Fibroblast of peridontal ligament (primary cell): ENCODE data around the gene NEBL.
"Not testable (repeated sequence)": the region's sequence is repeated elsewhere in the genome, so short reads cannot be mapped to it uniquely, and the experiment has no call there.

Source experiments
- DNase-seq: peaks from one replicate; pipeline ENCODE4 v3.0.0-alpha.2; 2010; ENCODE audit errors: extremely low read depth

NEBL gene, protein sequence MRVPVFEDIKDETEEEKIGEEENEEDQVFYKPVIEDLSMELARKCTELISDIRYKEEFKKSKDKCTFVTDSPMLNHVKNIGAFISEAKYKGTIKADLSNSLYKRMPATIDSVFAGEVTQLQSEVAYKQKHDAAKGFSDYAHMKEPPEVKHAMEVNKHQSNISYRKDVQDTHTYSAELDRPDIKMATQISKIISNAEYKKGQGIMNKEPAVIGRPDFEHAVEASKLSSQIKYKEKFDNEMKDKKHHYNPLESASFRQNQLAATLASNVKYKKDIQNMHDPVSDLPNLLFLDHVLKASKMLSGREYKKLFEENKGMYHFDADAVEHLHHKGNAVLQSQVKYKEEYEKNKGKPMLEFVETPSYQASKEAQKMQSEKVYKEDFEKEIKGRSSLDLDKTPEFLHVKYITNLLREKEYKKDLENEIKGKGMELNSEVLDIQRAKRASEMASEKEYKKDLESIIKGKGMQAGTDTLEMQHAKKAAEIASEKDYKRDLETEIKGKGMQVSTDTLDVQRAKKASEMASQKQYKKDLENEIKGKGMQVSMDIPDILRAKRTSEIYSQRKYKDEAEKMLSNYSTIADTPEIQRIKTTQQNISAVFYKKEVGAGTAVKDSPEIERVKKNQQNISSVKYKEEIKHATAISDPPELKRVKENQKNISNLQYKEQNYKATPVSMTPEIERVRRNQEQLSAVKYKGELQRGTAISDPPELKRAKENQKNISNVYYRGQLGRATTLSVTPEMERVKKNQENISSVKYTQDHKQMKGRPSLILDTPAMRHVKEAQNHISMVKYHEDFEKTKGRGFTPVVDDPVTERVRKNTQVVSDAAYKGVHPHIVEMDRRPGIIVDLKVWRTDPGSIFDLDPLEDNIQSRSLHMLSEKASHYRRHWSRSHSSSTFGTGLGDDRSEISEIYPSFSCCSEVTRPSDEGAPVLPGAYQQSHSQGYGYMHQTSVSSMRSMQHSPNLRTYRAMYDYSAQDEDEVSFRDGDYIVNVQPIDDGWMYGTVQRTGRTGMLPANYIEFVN

GRCh38 chr10:20897146-20897825, at the start of gene NEBL:
TSS of gene NEBL (minus strand) at chr10:20897311. CDS start at chr10:20897205, 106 bp downstream.
- no peak for DNase-seq

DNA sequence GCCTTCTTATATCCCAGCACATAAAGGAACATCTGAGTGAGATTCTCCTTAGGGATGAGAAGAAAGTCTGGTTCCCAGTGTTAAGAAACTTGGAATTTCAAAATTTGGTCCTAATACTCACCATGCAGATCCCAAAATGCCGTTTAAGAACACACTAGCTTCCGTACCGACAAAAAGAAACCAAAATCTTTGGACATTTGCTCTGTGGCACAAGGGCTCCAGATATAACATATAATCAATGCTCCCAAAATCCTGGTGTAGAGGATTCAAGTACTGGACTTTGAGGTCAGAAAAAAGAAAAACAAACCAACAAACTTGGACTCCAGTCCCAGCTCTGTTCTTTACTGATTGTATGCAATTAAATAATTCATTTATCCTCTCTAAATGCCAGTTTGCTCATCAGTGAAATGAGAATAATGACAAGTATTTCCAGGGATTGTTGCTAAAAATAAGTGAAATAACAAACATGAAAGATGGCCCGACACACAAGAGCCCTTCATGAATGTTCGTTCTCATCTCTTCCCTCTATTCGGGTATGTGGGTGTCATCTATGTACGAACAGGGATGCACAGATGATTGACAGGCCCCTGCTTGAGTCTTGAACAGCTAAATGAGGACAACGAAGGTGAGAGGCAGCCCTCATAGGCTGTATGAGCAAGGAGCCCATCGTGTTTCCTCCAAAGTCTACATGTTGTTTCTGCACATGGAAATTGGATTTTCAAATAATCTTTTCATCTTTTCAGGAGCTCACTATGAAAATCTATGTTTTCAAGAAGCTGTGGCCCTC, 48.6 kb upstream of the NEBL start:
- no peak for DNase-seq

DNA sequence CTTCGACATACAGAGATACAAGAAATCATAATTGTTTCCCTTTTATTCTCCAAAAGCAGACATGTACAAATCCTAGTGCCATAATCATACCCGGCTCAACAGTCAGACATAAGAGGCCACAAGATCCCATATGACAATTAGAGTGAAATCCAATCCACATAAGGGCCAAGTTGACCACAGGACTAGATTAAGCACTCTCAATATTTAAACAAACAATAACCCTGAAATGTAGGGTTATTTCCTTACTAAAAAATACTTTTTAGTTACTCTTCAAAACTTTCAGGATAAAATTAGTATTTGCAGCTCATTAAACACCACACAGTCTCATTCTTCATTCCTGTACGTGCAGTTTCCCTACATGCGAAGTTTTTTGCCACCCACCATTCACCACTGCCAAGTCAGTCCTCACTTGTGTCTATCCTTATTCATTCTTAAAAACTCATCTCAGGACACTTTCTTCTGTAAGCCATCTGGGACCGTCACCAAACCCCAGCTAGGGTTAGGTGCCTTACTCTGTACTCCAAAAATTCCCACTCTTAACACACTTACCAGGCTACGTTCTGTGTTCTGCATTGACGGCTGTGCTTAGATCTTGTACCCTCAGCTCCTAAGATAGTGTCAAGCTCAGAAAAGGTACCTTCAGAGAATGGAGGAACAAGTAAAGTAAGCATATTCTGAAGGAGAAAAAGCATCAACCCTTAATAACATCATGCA, 47.8 kb upstream of the NEBL start:
- DNase-seq = no peak

DNA sequence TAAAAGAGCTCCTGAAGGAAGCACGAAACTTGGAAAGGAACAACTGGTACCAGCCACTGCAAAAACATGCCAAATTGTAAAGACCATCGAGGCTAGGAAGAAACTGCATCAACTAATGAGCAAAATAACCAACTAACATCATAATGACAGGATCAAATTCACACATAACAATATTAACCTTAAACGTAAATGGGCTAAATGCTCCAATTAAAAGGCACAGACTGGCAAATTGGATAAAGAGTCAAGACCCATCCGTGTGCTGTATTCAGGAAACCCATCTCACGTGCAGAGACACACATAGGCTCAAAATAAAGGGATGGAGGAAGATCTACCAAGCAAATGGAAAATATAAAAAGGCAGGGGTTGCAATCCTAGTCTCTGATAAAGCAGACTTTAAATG, 42.3 kb upstream of the NEBL start:
- DNase-seq = not testable (repeated sequence)

DNA sequence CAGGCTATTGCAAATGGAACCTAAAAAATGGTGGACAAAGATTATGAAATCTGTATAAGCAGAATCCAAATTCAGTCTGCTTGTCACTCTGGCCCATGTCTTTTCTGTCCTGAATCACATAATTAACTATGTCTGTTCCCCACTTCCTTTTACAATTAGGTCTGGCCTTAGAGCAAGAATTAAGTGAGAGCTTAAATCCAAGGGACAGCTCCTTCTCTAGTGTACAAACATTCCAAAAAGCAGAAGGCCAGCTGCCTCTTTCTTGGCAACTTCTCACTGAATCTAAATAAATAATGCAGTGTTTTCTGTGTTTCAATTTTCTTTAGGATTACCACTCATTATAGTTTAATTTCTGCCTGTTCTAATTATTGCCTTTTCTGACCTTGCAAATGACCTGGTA, 39.3 kb upstream of the NEBL start:
- DNase-seq = no peak

DNA sequence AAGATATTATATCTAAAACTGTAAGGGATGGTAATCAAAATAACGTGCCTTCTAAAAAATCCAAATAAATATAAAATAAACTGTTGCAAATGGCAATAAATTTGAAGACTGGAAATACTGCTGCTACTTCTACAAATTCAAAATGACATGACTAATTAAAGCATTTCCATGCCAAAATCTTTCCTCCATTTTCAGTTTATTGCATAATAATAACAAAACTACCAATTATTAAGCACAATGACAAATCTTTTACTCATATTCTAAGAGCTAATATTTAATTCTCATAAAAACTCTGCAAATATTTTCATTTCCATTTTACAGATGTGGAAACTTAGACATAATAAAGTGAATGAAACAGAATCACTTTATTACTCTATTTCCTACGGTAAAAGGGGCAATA, 38.8 kb upstream of the NEBL start:
- DNase-seq = no peak

- DNase-seq = no peak
These were observed 38.2 kb upstream of the NEBL start for GRCh38 chr10:20935301-20935700.

- no peak for DNase-seq
These were observed 36.6 kb upstream of the NEBL start for GRCh38 chr10:20933705-20934104.

GRCh38 chr10:20932606-20933126, 35.6 kb upstream of the NEBL start:
- DNase-seq = no peak

DNA sequence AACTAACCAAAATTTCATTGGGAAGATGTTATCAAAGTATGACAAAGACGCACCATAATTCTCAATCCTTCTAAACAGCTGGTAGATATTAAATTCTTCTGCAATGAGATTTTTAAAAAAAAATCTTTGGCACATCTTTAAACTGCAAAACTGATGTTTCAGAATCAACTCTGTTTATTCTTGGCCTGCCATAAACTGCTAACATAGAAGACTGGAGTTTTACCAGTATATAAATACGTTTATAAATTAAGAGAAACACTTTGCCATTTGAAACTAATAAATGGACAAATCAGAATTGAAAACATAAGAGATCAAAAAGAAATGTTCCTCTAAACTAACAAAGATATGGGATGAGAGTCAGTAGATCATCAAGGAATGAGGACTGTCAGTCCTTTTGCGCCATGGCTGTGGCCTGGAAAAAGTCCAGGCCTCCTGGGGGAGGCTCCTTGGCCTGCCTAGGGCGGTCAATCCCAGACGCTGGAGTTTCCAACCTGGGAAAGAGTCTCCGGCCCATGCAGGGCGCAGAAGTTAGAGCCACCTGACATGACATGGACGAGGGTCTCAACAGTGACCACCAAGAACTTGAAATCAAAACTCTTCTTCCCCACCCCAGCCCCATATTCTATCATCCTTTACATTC, 34.2 kb upstream of the NEBL start:
- no peak for DNase-seq

- no peak for DNase-seq
These were observed 30.3 kb upstream of the NEBL start for GRCh38 chr10:20927456-20927855.

- DNase-seq = no peak
These were observed 25.3 kb upstream of the NEBL start for GRCh38 chr10:20922451-20922850.

DNA sequence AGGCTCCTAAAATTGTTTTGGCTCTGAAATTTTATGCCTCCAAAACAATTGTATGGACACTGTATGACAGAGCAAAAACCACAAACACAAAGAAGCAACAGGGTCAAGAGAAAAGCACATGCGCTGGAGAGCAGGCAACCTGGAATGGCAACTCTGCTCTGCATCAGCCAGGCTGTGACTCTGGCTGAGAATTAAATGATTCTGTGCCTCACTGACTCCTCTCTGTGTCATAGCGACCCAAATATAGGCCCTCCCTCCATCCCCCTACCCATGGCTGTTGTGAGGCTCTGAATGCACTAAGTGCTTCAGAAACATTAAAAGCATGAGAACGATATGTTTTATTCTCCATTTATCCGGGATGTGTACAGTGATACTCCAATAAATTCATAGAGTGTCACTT, 24.9 kb upstream of the NEBL start:
- no peak for DNase-seq

- no peak for DNase-seq
These were observed 22.9 kb upstream of the NEBL start for GRCh38 chr10:20920061-20920460.

- no peak for DNase-seq
These were observed 22.4 kb upstream of the NEBL start for GRCh38 chr10:20919481-20919880.

- no peak for DNase-seq
These were observed 19.9 kb upstream of the NEBL start for GRCh38 chr10:20916976-20917375.

GRCh38 chr10:20912969-20913368, 15.9 kb upstream of the NEBL start:
- no peak for DNase-seq

- no peak for DNase-seq
These were observed 14.5 kb upstream of the NEBL start for GRCh38 chr10:20911626-20912025.

GRCh38 chr10:20909801-20910200, 12.7 kb upstream of the NEBL start:
- DNase-seq = no peak

- DNase-seq = no peak
These were observed 11.3 kb upstream of the NEBL start for GRCh38 chr10:20908391-20908790.
